H1 (cell line): ENCODE results near the gene SMTN. TPM values are rescaled to one million over a fixed set of nuclear protein-coding genes. Genes with fewer than 3 reads are reported as not detected.

Experiments
- CHD7 ChIP-seq: fragments of 300-600 bp; sonication (generic); IDR thresholded peaks from 2 replicates; pipeline ENCODE4 v1.7.1; 2012; ENCODE audit warnings: low read length, moderate library complexity, mild to moderate bottlenecking, inconsistent platforms; ENCODE audit not compliant: insufficient replicate concordance
- SIX5 ChIP-seq: IDR thresholded peaks from 2 replicates; pipeline ENCODE4 v1.6.1; 2011; ENCODE audit warnings: mild to moderate bottlenecking, low read depth, low read length
- polyA plus RNA-seq, 7 experiments: library from polyadenylated mRNA; depleted of rRNA in 3 of 7; stranded (reverse) in 5 of 7; unstranded in 2 of 7; fragments of >200 nt in 5 of 7; fragments of 200-250 nt in 2 of 7; gene quantifications; 1 replicate in 5 of 7; 2 replicates in 1 of 7; 4 replicates in 1 of 7; pipeline versions ENCODE4 v1.2.1 to v1.2.3, GENCODE V29; 2011 to 2013; ENCODE audit warnings: missing spikeins in 2 of 7, mixed read lengths in 2 of 7
- total RNA-seq: library from RNA; stranded (reverse); fragmentation: NEBNext Ultra II Directional; extraction: Animal tissue kit (Norgen Biotek cat#: 25700); gene quantifications from 2 replicates; pipeline ENCODE4 v1.2.1, GENCODE V29; 2021

The SMTN gene
- total and polyA plus RNA-seq, 2 of the 8 experiments (the other 6 are each of a cell fraction or from before 2014, with no cell fraction given): 12.3 to 20.8 TPM

- TF ChIP-seq CHD7 (no peak), SIX5 (no peak)
Measured at GRCh38 chr22:31119026-31119717, 38.1 kb downstream of the SMTN start (continued).
